ENCODE data around the gene GPR55.

GPR55 gene

DNA sequence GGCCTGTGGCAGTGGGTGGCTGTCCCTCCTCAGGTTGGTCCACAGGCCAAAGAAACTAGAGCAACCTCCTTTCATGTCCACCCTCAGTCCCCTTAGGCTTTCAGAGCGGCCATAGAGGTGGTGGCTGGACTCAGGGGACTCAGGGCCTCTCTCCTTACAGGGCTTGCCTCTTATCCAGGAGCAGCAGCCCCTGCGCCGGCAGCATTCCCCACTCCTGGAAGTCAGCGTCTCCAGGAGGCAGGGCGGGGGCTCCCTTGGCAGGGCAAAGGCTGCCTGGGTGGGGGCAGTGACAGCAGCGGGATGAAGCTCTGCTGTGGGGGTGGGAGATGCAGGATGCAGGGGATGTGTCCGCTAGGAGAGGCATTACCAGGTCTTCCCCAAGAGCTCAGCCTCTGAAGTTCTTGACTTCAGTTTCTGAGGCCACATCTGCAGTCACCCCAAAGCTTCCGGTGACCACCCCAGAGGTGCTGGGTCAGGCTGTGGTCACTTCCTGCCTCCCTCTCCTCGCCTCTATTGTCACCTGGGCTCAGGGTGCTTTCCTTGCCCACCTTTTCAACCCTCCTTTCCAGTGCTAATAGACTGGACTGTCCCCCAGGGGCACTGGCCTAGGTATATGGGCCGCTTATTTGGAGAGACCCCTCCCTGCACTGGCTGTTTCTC, 8.6 kb upstream of the GPR55 start:
- DNase-seq = no peak

DNA sequence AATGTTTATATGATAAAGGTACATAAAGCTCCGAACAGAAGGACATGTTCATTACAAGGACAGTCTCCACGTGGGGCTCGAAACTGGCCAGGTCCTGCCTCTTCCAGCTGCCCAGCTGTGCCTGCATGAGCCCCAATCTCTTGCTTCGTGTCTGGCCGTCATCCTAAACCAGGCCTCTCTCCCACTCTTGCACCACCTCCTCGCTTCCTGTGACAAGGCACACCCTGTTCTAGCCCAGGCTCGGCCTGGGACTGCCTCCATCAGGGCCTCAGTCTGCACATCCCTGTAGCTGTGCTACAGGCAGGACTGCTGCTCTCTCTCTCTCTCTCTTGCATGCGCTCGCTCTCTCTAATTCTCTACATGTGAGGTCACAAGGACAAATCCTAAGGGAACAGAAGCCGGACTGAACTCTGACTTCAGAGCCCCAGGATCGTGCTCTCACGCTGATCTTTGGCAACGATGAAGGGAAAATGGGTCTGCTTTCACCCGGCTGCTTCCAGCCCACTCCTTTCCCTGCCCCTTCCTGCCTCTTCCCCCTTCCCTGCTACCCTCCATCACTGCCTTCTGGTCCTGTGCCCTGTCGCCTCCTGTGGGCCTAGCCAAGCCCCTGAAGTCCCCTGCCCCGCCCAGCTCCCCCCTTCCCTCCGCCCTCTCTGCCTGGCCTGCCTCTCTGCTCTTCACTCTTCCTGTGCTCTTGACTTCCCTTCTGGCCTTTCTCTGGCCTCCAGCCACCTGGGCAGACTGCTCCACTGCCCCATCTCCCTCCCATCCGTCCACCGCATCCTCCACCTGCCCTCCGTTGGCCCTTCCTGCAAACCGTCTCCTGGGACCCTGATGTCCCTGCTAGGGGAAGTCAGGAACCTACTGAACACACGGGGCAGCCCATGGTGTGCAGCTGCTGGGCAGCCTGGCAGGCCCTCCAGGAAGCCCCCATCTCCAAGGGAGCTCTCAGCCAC, 7.8 kb upstream of the GPR55 start:
- DNase-seq = no peak

DNA sequence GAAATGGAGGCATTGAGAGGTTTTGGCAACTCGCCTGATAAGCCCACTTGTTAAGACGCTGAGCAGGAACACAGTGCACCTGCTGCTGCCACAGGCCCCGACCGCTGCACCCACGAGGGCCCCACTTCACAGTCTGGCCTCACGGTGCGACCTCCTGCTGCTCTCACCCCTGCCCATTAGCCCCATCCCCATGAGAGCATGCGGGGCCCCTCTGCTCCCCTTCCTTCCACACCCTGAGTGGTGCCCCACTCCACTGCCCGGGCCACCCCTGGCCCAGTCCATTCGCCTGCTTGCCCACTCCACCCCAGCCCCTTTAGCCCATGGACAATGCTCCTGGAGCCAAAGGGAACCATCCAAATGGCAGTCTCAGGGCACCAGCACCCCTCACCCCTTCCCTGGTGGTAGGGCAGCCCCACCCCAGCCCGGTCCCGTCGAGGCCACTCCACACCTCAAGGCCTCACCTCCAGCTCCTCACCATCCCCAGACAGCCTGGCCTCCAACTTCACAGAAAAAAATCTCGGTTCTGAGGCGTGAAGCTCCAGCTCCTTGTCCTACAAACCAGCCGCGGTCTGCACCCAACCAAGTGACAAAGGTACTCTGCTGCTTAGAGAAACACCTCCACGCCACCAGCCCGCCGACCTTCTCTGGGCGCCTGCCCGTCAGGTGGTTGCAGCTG, 6.7 kb upstream of the GPR55 start:
- no peak for DNase-seq

DNA sequence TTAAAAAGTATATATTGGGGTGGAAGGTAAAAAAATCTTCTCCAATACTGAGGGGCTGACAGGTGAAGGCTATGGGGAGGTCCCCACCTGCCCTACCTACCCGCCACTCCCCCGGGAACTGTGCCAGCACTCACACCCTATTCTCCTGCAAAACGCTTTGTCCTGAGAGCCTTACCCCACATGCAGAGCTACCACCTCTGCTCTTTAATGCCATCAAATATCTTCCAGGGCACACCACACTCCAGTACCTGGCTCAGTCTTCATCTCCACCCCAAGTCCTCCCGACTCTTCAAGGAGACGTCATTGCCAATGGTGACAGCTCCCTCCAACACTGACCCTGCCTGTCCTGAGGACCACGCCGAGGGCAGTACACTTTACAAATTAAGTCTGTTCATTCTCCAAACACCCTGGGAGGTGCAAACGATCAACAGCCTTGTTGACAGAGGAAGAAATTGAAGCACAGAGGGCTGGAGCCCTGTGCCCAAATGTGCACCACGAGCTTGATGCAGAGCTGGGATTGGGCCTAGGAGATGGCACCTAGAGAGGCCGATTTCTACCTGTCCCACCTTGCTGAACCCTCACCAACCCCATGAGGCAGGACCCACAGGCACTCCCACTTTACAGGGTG, 6.0 kb upstream of the GPR55 start:
- no peak for DNase-seq

DNA sequence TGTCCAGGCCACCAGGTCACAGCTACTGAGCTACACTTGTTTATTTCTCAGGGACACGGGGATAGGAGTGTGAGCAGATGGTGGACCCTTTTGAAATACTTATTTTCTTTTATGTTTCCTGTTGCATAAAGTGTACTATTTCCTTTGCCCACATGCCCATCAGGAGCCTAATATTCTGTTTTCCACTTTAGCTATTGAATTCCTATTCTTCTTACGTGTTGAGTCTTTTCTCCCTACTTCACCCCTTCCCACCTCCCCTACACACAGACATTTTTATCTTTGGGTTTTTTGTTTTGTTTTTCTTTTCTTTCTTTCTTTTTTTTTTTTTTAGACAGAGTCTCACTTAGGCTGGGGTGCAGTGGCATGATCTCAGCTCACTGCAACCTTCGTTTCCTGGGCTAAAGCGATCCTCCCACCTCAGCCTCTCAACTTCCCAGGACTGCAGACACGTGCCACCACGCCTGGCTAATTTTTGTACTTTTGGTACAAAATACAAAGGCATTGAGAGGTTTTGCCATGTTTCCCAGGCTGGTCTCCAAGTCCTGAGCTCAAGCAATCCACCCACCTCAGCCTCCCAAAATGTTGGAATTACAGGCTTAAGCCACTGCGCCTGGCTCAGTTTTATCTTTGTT, 5.2 kb upstream of the GPR55 start:
- no peak for DNase-seq

DNA sequence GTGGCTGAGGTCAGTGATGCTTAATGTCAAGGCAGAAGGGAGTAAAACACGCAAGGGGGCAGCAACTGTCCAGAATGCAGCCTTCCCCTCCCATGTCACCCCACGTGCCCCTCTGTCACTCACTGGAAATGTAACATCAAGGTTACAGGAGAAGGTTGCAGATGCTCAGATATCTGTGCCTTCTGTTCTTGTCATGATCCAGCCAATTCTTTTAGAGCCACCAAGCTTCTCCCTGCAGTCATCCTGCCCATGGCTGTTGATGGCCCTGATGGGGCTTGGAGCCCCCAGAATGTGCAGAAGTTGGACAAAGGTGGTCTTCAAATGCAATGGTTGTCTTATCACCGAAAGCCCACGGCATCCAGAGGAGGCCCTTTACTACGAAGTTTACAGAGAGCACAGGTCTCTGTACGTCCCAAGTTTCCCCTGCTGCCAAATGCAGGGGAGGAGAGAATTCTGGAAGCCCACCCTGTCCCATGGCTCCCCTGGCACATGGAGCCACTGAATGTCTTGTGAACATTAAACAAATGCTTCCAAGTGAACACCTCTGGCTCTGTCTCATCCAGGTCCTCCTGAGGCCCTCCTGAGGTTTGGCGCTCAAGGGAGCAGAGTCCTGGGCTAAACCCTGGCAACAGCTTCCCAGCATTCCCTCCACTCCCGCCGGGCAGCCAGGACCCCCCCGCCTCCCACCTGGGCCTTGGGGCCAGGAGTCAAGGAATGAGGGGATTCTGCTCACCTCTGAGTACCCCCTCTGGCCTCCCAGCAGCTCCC, 4.5 kb upstream of the GPR55 start:
- no peak for DNase-seq

DNA sequence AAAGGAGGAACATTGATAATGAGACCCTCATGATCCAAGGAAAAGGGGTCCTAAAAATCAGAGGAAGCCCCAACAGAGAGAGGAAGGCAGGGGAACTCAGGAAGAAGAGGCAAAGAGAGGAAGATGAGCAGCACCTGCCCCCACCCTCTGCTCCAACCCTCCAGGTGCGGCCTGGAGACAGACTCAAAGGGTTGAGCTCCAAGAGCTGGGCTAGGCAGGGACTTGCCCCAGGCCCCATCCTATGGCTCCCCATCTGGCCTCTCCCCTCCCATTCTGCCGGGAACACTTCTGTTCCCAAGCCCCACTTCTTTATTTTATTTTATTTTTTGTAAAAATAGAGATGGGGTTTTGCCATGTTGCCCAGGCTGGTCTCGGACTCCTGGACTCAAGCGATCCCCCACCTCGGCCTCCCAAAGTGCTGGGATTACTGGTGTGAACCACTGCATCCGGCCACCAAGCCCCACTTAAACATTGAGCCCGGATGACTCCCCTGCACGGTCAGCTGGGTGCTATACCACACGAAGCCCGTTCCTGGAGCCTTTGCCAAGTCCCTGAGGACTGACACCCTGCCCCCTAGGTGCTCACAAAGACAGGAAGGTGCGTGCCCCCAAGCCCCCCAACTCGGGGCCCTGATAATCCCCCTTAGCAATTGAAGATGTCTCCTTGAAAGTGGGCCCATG, 3.8 kb upstream of the GPR55 start:
- no peak for DNase-seq

DNA sequence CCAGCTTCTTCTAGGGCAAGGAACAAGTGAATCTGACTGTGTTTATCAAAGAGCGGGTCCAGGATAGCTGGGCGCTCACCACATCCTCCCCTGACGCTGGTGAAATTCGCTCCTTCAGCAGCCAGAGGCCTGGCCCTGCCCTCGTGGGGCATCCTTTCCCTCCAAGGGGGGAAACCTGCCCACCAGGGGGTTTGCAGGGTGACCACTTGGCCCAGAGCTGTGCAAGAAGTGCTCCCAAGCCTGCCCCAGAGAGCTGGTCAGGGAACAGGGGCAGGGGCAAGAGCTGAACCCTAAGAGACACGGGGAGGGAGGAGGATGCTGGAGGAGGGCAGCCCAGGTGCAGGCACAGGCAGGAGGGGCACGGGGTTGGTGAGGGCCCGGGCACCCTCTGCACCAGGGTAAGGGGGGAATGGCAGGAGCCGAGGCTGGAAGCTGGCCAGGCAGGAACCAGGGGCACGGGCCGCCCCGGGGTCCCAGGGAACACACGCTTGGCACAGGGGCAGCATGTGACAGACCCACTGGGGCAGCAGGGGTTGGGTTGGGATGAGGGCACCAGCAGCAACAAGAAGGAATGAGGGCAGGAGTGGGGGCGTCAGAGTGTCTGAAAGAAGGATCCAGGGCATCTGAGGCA, 2.8 kb upstream of the GPR55 start:
- no peak for DNase-seq

DNA sequence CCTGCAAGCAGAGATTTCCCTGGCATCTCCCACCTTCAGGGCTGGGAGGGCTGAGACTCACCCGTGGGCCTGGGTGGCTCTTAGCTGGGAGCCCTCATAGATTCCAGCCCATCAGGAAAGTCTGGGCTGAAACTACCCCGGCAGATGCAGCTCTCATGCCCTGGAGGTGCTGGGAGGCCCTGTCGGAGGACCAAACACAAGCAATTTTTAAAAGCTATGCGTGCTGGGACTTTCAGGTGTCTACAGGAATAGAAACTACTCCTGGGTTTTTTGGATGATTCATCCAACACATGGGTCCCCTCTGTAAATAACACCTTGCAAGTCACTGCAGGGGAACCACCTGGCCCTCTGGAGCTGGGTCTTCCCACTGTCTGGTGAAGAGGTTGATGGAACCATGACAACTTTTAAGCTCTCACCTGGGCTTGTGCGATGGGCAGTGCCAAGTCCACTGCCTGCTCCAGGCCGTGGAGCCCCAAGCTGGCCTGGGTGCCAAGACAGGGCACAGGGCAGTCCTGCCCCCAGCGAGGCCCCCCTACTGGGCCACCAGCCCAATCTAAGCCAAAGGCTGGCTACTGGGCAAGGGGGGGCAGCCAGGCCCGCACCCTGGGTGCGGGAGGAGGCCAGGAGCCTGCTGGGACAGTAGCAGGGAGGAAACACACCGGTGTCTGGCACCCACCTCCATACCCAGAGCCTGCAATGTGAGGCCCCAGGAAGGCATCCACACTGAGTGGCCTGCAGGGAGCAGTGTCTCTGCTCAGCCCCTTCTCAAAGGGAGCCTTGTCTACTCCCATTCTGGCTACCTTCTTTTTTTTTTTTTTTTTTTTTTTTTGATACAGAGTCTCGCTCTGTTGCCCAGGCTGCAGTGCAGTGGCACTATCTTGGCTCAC, 1.1 kb upstream of the GPR55 start:
- no peak for DNase-seq

DNA sequence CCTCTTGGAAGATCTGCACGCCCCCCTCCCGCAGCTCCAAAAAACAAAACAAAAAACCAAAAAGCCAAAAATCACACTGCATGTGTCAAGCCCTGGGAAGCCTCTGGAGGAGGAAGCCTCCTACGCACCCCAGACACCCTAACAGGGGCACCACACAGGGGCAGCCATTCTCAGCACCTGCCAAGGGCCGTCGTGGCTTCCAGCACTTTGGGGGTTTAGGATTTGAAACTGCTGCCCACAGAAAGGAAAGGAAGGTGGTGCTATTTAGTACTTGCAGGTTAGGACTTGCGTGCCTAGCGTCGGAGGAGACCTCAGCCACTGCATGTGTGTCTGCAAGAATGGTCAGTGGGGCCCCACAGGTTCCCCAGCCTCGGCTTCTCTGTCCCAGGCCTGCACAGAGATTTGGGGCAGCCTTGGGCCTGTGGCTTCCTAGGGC, 419 bp upstream of the GPR55 start:
- no peak for DNase-seq

DNA sequence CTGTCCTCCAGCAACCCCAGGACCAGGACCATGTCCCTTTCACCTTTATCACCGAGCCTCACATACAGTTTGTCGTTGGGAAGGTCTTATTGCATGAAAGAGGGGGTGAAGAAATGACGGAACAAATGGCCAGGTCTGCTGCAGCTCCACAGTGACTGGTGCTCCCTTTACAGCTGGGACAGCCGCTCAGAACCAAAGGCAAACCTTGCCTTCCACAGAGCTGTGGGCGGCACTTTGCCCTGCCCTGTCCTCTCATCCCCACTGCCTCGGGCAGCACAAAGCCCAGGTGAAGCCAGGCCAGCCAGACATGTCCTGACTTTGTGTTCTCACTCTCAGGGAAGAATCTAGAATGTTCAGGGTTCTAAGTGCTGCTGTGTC, 961 bp downstream of the GPR55 start:
- DNase-seq = no peak

DNA sequence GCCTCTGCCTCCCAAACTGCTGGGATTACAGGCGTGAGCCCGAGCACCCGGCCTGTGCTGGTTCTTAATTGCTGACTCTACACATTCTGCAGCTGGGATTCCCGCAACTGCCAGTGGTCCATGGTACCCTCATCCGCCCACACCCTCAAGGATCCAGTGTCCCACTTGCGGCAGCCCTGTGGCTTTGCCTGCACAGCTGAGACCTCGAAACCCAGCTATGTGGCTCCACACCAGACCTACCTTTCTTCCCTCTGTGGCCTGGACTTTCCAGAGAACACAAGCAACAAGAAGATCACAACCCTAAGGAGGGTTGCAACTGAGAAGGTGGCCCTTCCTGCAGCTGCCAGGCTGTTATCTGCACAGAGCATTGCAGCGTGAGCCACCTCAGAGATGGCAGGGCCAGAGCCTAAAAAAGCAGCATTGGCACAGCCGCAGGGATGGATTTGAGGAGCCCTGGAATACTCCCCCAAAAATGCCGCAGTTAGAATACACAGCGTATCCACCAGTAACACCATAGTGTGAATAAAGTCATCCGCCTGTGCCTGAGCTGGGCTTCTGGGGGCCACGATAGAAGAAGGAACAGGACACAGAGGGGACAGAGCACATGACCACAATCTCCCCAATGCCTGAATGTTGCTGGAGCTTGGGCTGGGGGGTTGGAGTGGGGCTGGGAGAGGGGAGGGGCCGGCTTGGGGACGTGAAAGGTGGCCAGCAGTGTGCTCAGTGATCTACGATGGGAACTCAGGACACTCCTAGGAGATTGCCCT, 1.9 kb downstream of the GPR55 start:
- DNase-seq = no peak

DNA sequence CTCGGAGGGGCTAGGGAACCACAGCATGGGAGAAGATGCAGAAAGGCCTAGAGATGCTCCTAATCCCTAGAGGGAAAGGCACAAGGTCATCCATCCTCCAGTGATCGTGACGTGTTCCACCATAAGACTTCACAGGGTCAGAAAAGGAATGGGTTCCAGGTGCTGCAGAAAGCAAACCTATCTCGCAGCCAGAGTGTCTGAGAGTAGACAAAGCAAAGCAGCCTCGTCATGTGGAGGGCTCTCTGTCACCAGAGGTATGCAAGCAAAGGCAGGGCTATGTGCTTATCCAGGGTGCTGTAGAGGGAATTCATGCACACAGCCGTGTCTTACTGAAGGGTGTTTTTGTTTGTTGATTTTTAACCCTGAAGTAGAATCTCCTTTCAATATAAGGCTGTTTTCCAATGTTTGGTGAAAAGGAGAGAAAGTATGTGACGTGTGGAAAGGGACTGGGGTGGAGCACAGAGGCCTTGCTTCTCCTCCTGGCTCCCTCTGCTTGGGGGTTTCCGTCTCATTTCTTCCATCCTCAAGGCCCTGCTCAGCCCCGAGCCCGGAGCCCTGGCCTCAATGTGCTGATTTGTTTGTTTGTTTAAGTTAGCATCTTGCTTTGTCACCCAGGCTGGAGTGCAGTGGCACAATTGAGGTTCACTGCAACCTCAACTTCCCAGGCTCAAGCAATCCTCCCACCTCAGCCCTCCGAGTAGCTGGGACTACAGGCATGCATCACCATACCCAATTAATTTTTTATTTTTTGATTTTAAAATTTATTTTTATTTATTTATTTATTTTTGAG, 3.0 kb downstream of the GPR55 start:
- DNase-seq = no peak

DNA sequence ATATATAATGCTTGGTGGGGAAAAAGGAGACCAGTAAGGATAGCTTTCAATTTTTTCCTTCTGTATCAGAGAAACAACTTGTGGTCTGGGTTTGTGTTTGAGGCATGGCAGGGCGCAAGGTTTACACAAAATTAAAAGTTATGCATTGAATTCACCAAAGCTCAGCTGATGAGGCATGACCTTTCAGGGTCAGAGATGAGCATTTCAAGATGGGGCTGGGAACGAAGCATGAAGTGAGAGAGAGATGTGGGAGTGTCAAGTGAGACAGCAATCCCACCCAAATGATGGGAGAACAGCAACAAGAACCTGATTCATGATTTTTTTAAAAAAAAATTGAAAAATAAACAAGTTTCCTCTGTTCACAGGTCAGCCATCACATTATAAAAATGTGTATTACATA, 4.9 kb downstream of the GPR55 start:
- no peak for DNase-seq

DNA sequence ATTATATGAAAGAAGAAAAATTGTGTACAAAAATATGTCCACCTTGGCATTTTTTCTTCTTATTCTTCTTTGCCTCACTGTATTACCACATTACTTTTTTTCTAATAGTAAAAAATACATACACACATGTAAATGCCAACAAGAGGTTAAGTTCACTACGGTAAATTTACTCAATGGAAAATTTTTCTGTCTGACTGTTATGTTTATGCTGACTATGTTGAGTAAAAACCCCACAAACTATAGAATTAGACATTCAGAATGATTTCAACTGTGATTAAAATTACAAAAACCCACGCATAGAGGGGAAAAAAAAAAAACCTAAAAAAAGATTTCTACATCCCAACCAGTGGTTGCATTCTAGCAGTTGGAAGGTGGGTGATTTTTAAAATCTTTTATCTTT, 5.4 kb downstream of the GPR55 start:
- DNase-seq = no peak

DNA sequence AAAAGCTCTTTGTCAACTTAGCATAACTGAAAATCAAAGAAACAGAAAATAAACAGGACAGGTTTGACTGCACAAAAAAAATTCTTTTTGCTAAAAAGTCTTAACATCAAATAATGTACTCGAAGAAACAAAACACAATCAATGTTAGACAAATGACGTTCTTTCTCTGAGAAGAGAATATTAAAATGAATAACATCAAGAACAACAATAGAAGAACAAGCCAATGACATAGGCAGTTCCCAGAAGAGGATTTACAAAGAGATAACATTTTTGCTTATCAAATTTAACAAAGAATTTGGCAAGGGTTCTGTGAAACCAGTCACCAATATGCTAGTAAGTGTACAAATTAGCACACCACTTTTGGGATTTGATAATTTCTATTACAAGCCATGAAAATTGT, 5.8 kb downstream of the GPR55 start:
- no peak for DNase-seq

DNA sequence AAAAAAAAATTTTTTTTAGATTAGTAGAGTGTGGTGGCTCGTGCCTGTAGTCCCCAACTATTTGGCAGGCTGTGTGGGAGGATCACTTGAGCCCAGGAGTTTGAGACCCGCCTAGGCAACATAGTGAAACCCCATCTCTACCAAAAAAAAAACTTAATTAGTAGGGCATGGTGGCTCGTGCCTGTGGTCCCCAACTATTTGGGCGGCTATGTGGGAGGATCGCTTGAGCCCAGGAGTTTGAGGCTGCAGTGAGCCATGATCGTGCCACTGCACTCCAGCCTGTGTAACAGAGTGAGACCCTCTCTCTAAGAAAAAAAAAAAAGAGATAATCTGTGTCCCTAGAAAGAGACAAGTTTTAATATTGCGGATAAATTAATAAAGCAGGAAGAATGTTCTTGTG, 8.8 kb downstream of the GPR55 start:
- DNase-seq = no peak

DNA sequence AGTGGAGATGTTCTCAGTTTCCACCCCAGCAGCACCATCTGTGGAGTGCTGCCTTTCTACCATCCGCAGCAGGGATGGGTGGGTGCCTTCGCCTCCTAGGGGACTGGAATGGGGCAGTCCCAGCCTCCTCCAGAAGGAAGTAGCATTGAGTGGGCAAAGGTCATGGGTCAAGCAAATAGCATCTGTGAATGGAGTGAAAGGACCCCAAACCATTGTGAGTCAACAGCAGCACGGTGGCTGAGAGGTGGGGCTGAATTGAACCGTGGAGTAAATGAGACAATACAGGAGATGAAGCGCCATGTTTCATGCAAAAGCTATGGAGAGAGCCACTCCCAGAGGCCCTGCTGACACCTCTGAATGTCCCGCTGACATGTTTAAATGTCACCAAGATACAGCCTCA, 9.7 kb downstream of the GPR55 start:
- DNase-seq = no peak

Measured in CD4-positive, alpha-beta T cell treated with Interleukin-10 for 1 hour (primary cell).